ENCODE results near the gene IDS.
"Not testable (repeated sequence)": the region's sequence is repeated elsewhere in the genome, so short reads cannot be mapped to it uniquely, and the experiment has no call there.

IDS gene

DNA sequence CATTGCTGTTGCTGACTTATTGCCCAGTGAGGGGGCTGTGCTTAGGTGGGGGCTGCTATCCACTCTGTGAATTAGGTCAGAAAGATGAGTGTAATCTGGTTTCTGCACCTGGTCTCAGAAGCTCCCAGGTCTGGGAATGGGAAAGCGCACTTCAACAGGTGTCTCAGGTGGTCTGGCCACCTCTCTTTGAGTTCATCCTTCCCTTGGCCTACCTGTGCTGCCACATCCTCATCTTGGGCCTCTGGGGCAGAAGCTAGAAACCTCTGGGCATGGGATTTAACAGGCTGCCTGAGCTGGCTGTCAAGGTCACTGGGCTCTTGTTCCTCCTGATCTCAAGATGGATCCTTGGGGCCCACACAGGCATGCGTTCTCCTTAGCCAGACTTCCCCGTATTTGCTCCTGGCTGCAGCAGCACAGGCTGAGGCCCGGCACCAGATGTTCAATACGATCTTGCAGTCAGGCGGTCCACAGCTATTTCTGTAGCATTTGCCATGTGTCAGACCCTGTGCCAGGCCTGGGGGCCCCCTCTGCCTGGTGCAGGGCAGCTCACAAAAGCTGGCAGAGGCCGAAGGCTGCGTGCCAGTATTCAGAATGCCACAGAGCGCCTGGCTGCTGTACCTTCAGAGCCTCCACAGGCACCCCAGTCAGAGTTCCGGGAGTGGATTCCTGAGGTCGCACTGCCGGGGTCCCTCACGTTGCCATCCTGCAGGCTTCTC lies 21.4 kb upstream of the IDS start:
- DNase-seq, result not testable (repeated sequence)

DNA sequence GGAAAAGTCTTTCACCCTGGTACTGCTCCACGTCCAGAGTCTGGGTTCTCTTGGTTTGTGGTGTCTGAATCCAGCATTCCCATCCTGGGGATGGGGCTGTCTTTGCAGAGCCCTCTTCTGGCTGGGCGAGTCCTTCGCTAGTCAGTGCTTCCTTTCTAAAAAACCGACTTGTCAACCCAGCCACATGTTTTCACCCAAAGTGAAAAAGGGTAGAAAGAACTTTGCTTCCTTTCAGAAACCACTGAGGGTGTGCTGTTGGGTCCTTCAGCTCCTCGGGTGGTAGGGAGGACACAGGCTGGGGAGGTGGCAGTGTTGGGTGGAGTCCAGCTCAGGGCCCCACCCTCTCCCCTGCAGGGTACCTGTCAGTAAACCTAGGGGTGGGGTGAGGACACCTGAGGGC lies 20.8 kb upstream of the IDS start:
- DNase-seq, result not testable (repeated sequence)

- not testable (repeated sequence) for DNase-seq
Measured at GRCh38 chrX:149525389-149525788, 20.3 kb upstream of the IDS start.

DNA sequence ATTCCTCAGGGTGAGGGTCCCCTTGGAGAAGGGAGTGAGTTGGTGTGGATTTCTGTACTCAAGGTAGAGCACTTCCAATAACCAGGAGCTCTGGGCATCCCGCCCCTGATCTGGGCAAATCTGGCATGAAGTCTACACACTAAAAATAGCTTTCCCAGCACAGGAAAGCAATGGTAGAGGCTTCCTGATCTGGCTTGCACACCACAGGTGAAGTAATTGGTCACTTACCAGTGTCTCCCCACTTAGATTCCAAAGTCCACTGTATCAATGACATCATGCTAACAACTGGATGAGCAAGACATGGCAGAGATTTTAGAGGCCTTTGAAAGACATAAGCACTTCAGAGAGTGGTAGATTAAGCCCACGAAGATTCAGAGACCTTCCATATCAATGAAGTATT lies 17.8 kb upstream of the IDS start:
- DNase-seq, result no peak

- DNase-seq, result no peak
Measured at GRCh38 chrX:149521438-149521837, 16.3 kb upstream of the IDS start.

DNA sequence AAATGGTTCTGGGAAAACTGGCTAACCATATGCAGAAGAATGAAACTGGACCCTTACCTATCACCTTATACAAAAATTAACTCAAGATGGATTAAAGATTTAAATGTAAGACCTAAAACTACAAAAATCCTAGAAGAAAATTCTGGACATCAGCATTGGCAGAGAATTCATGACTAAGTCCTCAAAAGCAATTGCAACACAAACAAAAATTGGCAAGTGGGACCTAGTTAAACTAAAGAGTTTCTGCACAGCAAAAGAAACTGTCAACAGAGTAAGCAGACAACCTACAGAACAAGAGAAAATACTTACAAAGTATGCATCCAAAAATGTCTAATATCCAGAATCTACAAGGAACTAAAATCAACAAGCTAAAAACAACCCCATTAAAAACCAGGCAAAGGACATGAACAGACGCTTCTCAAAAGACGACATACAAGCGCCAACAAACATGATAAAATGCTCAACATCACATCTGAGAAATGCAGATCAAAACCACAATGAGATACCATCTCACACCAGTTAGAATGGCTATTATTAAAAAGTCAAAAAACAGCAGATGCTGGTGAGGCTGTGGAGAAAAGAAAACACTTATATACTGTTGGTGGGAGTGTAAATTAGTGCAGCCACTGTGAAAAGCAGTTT lies 15.7 kb upstream of the IDS start:
- DNase-seq, result not testable (repeated sequence)

GRCh38 chrX:149518236-149518635 lies 13.1 kb upstream of the IDS start:
- DNase-seq, result no peak

DNA sequence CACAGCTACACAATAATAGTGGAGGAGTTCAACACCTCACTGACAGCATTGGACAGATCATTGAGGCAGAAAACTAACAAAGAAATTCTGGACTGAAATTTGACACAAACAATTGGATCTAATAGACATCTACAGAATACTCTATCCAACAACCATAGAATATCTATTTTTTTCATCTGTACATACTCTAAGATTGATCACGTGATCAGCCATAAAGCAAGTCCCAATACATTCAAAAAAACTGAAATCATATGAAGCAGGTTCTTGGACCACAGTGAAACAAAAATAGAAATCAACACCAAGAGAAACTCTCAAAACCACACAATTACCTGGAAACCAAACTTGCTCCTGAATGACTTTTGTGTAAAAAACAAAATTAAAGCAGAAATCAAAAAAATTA lies 12.2 kb upstream of the IDS start:
- DNase-seq, result no peak

GRCh38 chrX:149516604-149517003 lies 11.5 kb upstream of the IDS start:
- no peak for DNase-seq

GRCh38 chrX:149515954-149516602 lies 11.0 kb upstream of the IDS start:
- no peak for DNase-seq

DNA sequence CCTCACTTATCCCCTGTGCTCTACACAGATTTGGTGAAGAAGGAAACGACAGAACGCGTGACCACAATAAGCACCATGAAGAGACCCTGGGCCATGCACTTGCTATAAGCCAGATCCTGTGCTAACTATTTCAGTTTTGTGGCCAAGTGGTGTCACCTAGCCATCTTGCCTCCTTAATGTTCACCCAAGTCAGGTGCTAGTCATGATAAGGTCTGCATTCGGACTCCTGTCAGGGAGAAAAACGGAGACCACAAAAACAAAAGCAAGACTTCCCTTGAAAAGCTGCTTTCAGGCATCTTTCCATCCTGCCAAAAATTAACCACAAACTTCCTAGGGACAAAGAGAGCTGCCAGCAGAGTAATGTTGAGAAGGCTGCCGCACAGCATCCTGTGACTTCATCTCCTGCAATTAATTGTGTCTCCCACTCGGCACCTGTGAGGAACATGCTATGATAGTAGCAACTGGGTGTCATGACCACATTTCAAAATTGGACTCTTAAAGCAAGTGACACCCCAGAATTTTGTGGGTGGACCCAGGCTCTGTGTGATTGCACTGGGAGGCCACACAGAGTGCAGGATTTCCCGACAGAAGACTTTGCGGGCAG lies 8.8 kb upstream of the IDS start:
- DNase-seq, result no peak

- DNase-seq, result no peak
Measured at GRCh38 chrX:149512225-149512885, 7.2 kb upstream of the IDS start.

DNA sequence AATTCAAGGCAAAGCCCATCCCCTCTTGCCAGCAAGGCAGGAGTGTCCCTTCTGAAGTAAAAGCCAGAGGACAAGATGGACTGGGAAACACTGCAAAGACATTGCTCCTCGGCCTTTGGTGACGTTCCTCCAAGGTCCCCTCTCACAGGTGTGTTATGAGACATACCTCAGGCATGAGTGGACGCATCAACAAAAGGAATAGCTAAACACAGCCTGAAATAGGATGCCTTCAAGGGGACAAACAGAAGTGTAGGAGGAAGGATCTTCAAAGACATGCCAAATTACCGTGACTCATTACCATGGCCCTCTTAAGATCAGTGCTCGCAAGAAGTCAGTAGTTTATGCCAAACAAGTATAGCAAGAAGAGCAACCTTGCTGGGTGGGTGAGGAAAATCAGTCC lies 6.0 kb upstream of the IDS start:
- DNase-seq, result no peak

DNA sequence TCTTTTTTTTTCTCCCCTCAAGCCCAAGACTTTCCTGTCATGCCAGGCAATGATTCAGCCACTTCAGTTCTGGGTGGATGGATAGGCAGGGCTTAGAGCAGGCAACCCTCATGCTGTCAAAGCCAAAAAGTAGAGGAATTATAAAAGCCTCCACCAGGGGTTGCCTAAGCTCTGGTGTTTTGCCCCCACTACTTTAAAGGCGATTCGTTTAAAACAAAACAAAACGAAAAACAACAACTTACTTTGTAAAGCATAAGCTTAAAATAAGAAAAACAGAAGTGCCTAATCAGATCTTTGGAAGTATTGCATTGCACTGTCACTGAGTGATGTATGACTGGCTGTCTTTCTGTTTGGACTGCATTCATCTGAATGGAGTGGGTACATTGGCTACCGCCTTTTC lies 5.3 kb upstream of the IDS start:
- DNase-seq, result no peak

GRCh38 chrX:149508467-149508866 lies 3.4 kb upstream of the IDS start:
- no peak for DNase-seq

GRCh38 chrX:149506349-149506748 lies 1.2 kb upstream of the IDS start:
- no peak for DNase-seq

- no peak for DNase-seq
Measured at GRCh38 chrX:149505671-149506070, 565 bp upstream of the IDS start.

- no peak for DNase-seq
Measured at GRCh38 chrX:149504226-149504914, 736 bp downstream of the IDS start.

DNA sequence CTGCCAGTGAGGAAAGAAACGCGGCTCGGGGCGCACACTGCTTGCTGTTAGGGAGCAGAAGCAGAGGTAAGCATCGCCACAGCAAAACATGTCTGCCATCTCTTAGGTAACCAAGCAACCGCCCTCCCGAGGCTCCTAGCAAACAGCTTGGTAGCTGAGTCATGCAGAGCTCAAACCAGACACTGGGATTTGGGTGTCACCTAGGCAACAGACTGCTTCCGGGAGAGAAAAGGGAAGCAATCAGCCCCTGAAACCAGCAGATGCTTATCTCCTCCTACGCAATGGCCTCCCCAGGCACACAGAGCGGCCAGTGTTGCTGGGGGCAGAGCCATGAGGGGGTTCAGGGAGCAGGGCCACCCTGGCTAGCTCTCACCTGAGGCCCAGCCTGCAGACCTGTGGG lies 1.7 kb downstream of the IDS start:
- DNase-seq, result not testable (repeated sequence)

DNA sequence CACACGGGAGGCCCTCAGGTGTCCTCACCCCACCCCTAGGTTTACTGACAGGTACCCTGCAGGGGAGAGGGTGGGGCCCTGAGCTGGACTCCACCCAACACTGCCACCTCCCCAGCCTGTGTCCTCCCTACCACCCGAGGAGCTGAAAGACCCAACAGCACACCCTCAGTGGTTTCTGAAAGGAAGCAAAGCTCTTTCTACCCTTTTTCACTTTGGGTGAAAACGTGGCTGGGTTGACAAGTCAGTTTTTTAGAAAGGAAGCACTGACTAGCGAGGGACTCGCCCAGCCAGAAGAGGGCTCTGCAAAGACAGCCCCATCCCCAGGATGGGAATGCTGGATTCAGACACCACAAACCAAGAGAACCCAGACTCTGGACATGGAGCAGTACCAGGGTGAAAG lies 2.2 kb downstream of the IDS start:
- not testable (repeated sequence) for DNase-seq

DNA sequence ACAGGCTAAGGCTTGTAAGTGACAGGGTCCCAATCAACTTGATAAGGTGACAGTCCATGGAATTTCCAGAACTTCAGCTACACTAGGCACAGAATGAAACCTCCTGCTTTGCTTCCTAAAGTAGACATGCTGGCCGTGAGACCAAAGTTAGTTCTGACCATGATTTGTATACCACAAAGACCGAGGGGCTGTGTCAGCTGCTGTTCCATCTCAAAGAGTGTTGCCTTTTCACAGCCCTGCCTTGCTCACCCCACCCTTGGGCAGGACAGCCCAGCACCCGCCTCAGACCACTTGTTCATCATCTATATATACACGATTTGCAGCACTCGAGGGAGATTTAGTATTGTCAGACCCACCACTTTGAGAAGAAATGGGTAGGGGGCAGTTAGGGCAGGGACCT lies 5.3 kb downstream of the IDS start:
- DNase-seq, result no peak

DNA sequence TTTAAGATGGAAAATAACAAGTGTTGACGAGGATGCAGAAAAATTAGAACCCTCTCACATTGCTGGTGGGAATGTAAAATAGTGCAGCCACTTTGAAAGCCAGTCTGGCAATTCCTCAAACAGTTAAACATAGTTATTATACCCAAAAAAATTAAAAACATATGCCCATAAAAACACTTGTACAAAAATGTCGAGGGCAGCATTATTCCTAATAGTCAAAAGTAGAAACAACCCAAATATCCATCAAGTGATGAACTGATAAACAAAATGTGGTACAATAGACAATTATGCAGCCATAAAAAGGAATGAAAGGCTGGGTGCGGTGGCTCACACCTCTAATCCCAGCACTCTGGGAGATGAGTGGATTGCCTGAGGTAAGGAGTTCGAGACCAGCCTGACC lies 6.3 kb downstream of the IDS start:
- no peak for DNase-seq

DNA sequence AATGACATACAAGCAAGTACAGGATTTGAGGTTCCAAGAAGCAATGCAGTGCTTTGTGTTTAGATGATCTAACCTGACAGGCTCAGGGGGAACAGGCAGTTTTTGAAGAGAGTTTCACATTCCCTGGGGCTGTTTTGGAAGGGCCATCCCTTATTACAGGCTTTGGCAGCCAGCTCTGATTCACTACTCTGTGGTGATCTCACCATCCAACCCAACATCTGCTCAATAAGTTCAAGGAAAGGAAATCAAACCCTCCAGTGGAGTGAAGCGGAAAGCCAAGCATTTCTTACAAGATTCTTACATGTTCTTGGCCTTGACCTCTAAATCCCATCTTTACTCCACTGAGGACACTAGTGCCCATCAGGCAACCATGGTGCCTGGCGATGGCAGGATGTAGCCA lies 7.5 kb downstream of the IDS start:
- DNase-seq, result no peak
